Type B pancreatic cell (in vitro differentiated cells): Measurements from ENCODE around the gene KAZN. TPM values are rescaled to one million over a fixed set of nuclear protein-coding genes. Genes with fewer than 3 reads are reported as not detected.

Experiments used
- DNase-seq: peaks from one replicate; pipeline ENCODE4 v3.0.0; 2021; ENCODE audit warnings: mixed read lengths; ENCODE audit not compliant: unreplicated experiment; ENCODE audit errors: extremely low spot score
- H3K27ac Mint-ChIP-seq: 2 replicates; pipeline ENCODE4 v1.8.0; 2021; ENCODE audit warnings: mild to moderate bottlenecking, mixed read lengths
- H3K27me3 Mint-ChIP-seq: 2 replicates; pipeline ENCODE4 v1.8.0; 2021; ENCODE audit warnings: mixed read lengths
- H3K36me3 Mint-ChIP-seq: 2 replicates; pipeline ENCODE4 v1.8.0; 2021; ENCODE audit warnings: mixed read lengths
- H3K4me1 Mint-ChIP-seq: one replicate; pipeline ENCODE4 v1.8.0; 2021; ENCODE audit warnings: mixed read lengths; ENCODE audit not compliant: unreplicated experiment
- H3K4me3 Mint-ChIP-seq: 2 replicates; pipeline ENCODE4 v1.8.0; 2021; ENCODE audit warnings: mild to moderate bottlenecking, mixed read lengths
- H3K9me3 Mint-ChIP-seq: 2 replicates; pipeline ENCODE4 v1.8.0; 2021; ENCODE audit warnings: mixed read lengths
- total RNA-seq: library from RNA; stranded (reverse); gene quantifications from 2 replicates; pipeline ENCODE4 v1.2.1, GENCODE V29; 2021; ENCODE audit warnings: low replicate concordance
- TF ChIP-seq, protein P1 (sequence below): fragments of 200-600 bp; sonication (generic); conservative IDR thresholded peaks from 2 replicates; pipeline ENCODE4 v1.5.0; 2021; ENCODE audit warnings: antibody characterized with exemption, mild to moderate bottlenecking

Gene KAZN
- total RNA-seq, 1 donor from 2014 or later: 33.7 TPM

DNA sequence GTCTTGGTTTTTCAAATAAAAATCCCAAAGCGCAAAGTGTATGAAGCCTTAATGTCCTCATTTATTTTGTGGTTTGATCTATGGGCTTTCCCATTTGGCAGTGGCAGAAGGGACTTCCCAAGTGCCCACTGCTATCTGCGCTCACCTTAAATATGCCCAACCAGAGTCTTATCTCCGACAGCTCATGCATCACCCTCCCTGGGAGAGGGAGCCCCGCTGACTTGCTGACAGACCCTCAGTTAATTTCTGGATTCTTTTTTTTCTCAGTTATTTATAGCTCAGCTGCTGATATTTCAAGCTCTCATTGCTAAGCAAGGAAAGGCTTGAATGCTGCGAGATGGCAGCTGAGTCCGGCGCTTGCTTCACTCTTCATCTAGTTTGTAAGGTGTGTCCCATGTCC, 19.3 kb downstream of the KAZN start:
- H3K9me3 Mint-ChIP-seq: no peaks in the 10 kb centered on the region
- peaks cover 24% of the 10 kb centered on the region for H3K36me3 Mint-ChIP-seq
- no peaks in the 10 kb centered on the region for H3K27me3 Mint-ChIP-seq
- no peak overlapping the region for H3K27ac Mint-ChIP-seq
- no peak for DNase-seq
- no peak overlapping the region for H3K4me3 Mint-ChIP-seq
- TF ChIP-seq, protein P1, sequence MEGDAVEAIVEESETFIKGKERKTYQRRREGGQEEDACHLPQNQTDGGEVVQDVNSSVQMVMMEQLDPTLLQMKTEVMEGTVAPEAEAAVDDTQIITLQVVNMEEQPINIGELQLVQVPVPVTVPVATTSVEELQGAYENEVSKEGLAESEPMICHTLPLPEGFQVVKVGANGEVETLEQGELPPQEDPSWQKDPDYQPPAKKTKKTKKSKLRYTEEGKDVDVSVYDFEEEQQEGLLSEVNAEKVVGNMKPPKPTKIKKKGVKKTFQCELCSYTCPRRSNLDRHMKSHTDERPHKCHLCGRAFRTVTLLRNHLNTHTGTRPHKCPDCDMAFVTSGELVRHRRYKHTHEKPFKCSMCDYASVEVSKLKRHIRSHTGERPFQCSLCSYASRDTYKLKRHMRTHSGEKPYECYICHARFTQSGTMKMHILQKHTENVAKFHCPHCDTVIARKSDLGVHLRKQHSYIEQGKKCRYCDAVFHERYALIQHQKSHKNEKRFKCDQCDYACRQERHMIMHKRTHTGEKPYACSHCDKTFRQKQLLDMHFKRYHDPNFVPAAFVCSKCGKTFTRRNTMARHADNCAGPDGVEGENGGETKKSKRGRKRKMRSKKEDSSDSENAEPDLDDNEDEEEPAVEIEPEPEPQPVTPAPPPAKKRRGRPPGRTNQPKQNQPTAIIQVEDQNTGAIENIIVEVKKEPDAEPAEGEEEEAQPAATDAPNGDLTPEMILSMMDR: no peak
- peaks cover 31% of the 10 kb centered on the region for H3K4me1 Mint-ChIP-seq

DNA sequence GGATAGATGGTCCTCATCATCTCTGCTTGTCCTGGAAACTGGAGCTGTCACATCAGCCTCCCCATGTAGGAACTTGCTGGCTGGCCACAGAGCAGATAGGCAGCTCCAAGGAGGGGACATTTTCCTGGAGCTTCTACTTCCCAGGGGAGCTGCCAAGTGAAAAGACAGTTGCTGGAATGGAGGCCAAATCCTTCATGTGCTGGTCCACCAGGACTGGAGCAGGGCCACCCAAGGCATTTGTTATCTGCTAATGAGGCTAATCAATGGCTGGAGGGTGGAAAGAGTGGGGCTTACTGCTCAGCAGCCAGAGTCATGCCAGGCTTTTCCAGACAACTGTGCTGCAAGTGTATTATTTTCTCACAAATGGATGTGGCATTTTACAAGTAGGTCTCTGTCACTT, 22.5 kb downstream of the KAZN start:
- Mint-ChIP-seq H3K9me3 (no peaks in the 10 kb centered on the region), H3K27ac (no peak overlapping the region), H3K36me3 (peaks cover 16% of the 10 kb centered on the region), H3K27me3 (no peaks in the 10 kb centered on the region), H3K4me3 (no peak overlapping the region), H3K4me1 (peaks cover 27% of the 10 kb centered on the region)
- DNase-seq: no peak
- TF ChIP-seq, protein P1: no peak

DNA sequence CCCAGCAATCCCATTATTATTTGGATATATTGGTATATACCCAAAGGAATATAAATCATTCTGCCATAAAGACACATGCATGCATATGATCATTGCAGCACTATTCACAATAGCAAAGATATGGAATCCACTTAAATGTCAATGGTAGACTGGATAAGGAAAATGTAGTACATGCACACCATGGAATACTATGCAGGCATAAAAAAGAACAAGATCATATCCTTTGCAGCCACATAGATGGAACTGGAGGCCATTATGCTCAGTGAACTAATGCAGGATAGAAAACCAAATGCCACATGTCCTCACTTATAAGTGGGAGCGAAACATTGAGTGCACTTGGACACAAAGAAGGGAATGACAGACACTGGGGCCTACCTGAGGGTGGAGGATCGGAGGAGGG, 24.6 kb downstream of the KAZN start:
- DNase-seq: no peak
- peaks cover 37% of the 10 kb centered on the region for H3K4me1 Mint-ChIP-seq
- H3K27me3 Mint-ChIP-seq: no peaks in the 10 kb centered on the region
- no peak overlapping the region for H3K27ac Mint-ChIP-seq
- TF ChIP-seq, protein P1: no peak
- peaks cover 6% of the 10 kb centered on the region for H3K36me3 Mint-ChIP-seq
- no peak overlapping the region for H3K4me3 Mint-ChIP-seq
- no peaks in the 10 kb centered on the region for H3K9me3 Mint-ChIP-seq

DNA sequence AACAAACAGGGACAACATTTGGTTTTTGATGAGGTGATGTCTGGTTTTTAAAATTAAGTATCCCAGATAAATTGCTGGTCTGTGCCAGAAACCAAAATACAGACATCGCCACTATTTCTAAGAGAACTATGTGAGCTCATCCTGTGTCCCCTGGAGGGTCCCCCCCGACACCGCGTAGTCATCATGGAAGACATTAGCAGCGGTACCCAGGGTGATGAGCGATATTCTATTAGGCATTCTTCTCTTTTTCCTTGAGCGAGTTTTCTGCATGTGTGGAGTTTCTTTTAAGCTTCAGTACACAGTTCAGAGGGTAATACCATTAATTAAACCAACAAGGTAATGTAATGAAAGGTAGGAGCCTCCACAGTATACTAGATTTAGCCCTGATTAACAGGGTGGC, 26.5 kb downstream of the KAZN start:
- TF ChIP-seq, protein P1: no peak
- no peak for DNase-seq
- H3K9me3 Mint-ChIP-seq: no peaks in the 10 kb centered on the region
- no peak overlapping the region for H3K27ac Mint-ChIP-seq
- no peaks in the 10 kb centered on the region for H3K27me3 Mint-ChIP-seq
- peaks cover 42% of the 10 kb centered on the region for H3K4me1 Mint-ChIP-seq
- H3K4me3 Mint-ChIP-seq: peak overlapping the region; percentile 3
- H3K36me3 Mint-ChIP-seq: no peaks in the 10 kb centered on the region

DNA sequence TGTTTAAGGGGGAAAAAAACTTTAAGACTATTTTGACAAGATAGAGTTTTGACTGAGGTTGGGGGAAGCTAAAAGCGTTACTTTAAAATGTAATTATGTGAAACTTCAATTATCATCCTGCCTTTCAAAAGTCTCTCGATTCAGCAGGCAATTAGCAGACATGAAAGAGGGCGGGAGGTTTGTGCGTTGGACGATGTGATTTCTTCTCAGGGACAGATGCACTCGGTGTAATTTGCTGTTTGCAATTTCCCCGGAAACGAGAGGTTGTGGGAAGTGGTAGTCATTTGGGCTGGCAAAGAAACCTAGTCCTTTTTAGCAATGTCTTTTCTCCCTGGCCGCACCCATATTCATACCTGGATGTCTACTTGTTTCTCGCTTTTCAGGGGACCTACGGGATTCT, 27.1 kb downstream of the KAZN start:
- Mint-ChIP-seq H3K27me3 (no peaks in the 10 kb centered on the region), H3K9me3 (no peaks in the 10 kb centered on the region), H3K4me1 (peaks cover 42% of the 10 kb centered on the region), H3K4me3 (peak overlapping the region; percentile 24), H3K27ac (no peak overlapping the region), H3K36me3 (no peaks in the 10 kb centered on the region)
- TF ChIP-seq, protein P1: no peak
- DNase-seq: no peak

DNA sequence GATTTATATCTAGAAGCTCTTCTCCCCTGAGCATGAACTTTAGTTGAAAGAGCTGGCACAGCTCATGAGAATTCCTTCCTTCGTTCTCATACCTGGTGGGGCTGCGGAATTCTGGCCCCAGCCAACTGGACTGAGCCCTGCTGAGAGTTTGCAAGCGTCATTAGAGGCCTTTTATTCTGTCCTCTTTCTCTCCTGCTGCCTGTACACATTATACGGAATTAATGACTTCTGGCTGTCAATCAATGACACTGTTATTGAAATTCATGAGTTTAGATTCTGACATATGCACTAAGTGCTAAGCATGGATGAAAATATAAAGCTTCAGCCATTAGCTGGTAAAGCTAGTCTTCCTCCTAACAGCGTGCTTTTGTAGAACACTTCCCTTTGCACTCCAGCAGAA, 27.5 kb downstream of the KAZN start:
- DNase-seq: no peak
- Mint-ChIP-seq H3K27ac (no peak overlapping the region), H3K4me1 (peaks cover 42% of the 10 kb centered on the region), H3K4me3 (peak overlapping the region; percentile 24), H3K27me3 (no peaks in the 10 kb centered on the region), H3K9me3 (no peaks in the 10 kb centered on the region), H3K36me3 (no peaks in the 10 kb centered on the region)
- TF ChIP-seq, protein P1: no peak
